ENCODE results near the gene ALG12. TPM values are rescaled to one million over a fixed set of nuclear protein-coding genes. Genes with fewer than 3 reads are reported as not detected.

Gene ALG12

GRCh38 chr22:49850959-49851802, 67.1 kb downstream of the ALG12 start:
- Histone ChIP-seq H3K23ac (ENCODE audit: low read depth, low read length, poor library complexity) (no peak overlapping the region), H4K8ac (ENCODE audit: low read depth, low read length) (no peak overlapping the region), H3K4me3 (ENCODE audit: low read length in 2 of 2) (peak overlapping the region in 1 of 2 donors; percentile 33), H2BK5ac (ENCODE audit: low read length) (no peak overlapping the region), H3K4me1 (ENCODE audit: control insufficient read depth in 2 of 2, insufficient read depth in 1 of 2, low read depth in 1 of 2, low read length in 2 of 2) (peaks cover 8 to 17% of the 10 kb centered on the region in 2 donors), H2BK15ac (ENCODE audit: low read length) (no peak overlapping the region), H2BK12ac (ENCODE audit: low read length) (peak overlapping the region; percentile 16), H3K9ac (ENCODE audit: low read depth, low read length, poor library complexity) (no peak overlapping the region), H3K14ac (ENCODE audit: low read length) (no peak overlapping the region), H3K27ac (replicated peaks; ENCODE audit: low read length) (no peak overlapping the region), H2AK5ac (ENCODE audit: low read depth, low read length) (peak overlapping the region; percentile 76), H3K9me3 (replicated peaks in 1 of 2; ENCODE audit: control insufficient read depth in 2 of 2, insufficient read depth in 1 of 2, low read depth in 1 of 2, low read length in 2 of 2) (peaks cover 4 to 5% of the 10 kb centered on the region in 2 donors), H3K4ac (ENCODE audit: low read length) (no peak overlapping the region), H3K36me3 (replicated peaks in 1 of 2; ENCODE audit: control insufficient read depth in 2 of 2, insufficient read depth in 2 of 2, low read length in 2 of 2) (peaks cover 0 to under 1% of the 10 kb centered on the region in 2 donors), H3K79me1 (ENCODE audit: low read depth, low read length) (peaks cover 5% of the 10 kb centered on the region), H3K18ac (ENCODE audit: low read length) (no peak overlapping the region), H2AFZ (ENCODE audit: low read length) (no peak overlapping the region), H4K91ac (ENCODE audit: low read depth, low read length, poor library complexity) (no peak overlapping the region), H3K4me2 (ENCODE audit: insufficient read depth, low read length, poor library complexity, severe bottlenecking) (no peak overlapping the region), H3K27me3 (ENCODE audit: control insufficient read depth in 3 of 3, insufficient read depth in 3 of 3, low read depth in 1 of 3, low read length in 3 of 3) (peaks cover 35 to 66% (median 64%) of the 10 kb centered on the region in 3 experiments), H2BK120ac (ENCODE audit: low read depth, low read length) (no peak overlapping the region)
- no CpG with 5 or more reads among the region's 10 CpGs for WGBS, 2 donors (ENCODE audit: extremely low coverage in 2 of 2, insufficient read length in 2 of 2, insufficient replicate concordance in 1 of 2)
- no peak for DNase-seq (ENCODE audit: low spot score)

Small RNA genes lying within 50 kb of the gene (small RNA-seq; reads per million reads assigned to genes)
- not detected for gene MIR6821 (ENCODE audit: insufficient read depth)
